GM21737 (cell line): ENCODE results near the gene SVEP1.
"Not testable (repeated sequence)": the region's sequence is repeated elsewhere in the genome, so short reads cannot be mapped to it uniquely, and the experiment has no call there.

Experiments used
- ATAC-seq: cut with Tn5 transposase; IDR thresholded peaks from one replicate; pipeline ENCODE4 v1.9.1; 2021; ENCODE audit warnings: mild to moderate bottlenecking, moderate library complexity; ENCODE audit not compliant: unreplicated experiment

SVEP1 gene

DNA sequence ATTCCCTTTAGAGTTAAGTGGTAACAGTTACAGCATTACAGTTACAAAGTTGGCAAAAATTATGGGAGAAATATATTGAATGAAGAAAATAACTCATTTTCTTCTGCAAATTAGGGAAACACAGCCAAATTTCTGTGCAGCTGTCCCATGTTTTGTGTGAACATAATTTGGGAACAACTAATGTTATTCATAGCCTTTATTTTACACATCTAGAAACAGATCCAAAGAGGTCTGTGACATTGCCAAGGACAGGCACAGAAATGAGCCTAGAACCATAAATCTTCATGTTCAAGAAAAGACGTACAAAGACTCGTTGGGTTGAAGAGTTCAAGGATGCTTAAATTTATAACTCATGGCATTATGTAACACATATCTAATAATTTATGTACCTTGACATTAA is 127.8 kb downstream of the SVEP1 start:
- no peak for ATAC-seq

DNA sequence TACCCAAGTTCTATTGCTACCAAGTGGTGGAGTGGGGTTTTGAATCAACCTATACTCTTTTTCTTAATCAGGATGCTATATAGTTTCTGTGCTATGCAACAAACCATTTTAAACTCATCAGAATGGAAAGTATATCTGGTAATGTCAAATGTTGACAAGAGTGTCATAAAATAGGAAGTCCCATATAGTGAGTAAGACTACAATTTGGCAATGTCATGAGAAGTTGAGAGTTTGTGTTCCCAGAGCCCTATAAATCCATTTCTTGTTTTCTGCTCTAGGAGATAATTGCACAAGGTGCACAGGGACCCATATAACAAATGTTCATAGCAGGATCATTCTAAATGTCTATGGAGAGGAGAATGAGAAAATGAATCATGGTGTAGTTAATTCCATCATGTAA is 132.1 kb downstream of the SVEP1 start:
- ATAC-seq = no peak

GRCh38 chr9:110446171-110446570 is 133.4 kb downstream of the SVEP1 start:
- no peak for ATAC-seq

DNA sequence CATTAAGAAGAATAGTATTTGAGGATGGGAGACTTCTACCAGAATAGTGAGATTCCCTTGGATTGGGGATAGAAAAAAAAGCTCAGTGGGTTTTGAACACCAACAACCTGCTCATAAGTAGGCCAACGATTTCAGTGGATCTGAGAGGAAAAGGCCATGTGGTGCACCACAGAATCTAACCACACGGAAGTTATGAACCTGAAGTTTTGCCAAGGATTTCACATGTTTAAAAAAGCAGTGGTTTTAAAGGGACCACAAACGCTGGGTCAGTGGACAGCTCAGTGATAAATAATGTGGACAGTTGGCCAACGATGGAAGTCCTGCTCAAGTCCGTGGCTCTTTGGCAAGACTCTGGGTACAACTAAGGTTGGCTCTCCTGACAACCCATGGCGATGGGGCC is 134.6 kb downstream of the SVEP1 start:
- ATAC-seq = no peak

- no peak for ATAC-seq
These were observed 135.7 kb downstream of the SVEP1 start for GRCh38 chr9:110443866-110444220.

- no peak for ATAC-seq
These were observed 136.2 kb downstream of the SVEP1 start for GRCh38 chr9:110443146-110443865.

DNA sequence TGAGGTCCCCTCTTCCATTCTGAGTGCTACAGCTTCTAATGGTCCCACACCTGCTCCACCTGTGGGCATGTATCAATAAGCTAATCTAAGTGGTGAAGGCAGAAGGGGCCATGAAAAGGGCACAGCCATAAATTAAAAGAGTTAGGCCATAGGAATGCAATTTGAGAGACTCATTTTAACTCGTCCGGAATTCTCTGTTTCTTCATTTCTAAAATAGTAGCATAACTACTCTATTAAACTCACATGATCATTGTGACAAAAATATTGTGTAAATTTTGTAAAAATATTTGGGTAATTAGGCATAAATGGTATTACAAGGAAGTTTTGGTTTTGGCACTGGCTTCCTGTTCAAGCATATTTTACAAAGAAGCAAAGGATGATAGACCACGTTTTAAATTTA is 138.7 kb downstream of the SVEP1 start:
- no peak for ATAC-seq

DNA sequence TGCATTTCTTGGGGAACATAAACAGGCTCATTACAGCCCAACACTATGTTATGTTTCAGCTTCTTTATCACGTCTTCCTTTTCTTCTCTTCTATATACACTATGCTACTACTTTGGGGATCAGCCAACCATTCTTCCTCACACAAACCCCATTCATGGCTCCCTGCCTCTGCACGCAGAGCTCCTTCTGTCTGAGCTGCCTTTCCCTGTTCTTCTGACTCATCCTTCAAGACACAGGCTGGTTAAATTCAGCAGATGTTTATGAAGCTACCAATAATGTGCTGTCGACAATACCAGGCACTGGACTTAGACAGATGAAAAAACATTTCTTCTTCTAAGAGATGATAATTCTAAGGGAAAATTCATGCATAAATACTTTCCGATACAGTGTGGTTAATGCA is 139.4 kb downstream of the SVEP1 start:
- no peak for ATAC-seq

GRCh38 chr9:110432253-110432652 is 147.3 kb downstream of the SVEP1 start:
- no peak for ATAC-seq

DNA sequence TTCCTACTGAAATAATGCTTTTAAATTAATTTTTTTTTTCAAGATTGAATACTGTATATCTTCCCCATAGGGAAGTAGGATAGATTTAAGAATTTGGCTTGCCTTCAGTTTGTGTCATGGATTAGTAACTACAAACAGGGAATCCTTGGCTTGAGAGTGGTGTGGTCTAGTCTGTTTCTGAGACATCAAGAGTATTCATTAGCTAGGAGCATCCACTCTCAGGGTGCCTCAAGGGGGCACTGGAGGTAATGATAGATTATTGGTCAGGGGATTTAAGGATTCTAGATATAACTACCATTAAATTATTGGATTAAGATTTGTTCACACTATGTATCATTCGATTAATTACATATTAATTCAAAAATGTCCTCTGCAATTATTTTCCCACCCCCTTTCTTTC is 150.1 kb downstream of the SVEP1 start:
- no peak for ATAC-seq

DNA sequence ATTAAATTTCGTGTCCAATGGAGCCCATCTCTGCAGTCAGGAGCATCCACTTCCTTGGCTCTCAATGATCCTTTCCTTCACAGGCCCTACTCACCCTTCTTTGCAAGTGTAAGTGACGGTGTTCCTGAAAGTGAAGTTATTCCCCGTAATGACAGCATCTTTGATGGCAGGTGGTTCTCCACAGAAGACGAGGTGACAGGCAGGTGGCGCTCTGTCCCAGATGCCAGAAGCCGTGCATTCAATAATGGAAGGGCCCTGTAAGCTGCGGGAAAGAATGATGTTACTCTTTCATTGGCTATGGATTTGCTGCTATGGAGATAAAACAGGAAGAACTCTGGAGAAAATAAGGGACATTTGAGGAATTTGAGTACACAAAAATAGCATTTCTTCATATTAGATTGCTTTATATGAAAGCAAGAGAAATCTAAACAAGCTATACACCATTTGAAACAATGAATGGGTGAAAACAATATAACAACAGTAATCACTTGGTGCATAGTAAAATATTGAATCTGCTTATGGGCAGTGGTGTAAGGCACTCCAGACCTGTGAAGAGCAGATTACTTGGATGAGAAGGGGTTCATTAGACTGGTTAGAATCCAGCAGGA is 151.9 kb downstream of the SVEP1 start:
- ATAC-seq = no peak

DNA sequence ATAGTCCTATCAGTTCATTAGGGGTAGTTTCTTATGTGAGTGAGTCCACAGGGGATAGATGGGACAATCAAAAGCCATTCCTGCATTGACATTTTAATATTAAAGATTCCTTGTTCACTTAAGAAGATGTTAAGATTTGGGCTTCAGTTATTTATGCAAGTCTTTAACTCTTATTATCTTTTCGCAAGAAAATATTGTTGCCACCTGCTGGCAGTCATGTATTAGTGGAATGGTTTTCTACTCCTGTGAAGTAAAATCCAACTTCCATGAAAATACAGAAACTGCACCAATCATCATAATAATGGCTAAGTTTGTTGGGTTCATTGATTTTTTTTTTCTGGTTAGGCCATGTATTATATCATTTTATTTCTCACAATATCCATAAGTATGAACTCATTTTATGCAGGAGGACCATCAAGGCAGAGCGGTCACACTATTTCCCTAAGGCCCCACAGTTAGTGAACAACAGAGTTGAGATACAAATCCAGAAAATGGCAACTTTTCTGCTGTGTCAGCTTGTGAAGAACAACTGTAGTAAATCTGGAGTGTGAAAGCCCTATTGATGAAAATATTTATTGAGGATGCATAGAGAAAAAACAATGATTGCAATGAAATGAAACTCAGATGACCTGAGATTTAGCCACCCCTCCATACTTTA is 153.4 kb downstream of the SVEP1 start:
- no peak for ATAC-seq

GRCh38 chr9:110414471-110414870 is 165.1 kb downstream of the SVEP1 start:
- ATAC-seq = no peak

GRCh38 chr9:110410961-110411360 is 168.6 kb downstream of the SVEP1 start:
- ATAC-seq = no peak

- no peak for ATAC-seq
These were observed 170.9 kb downstream of the SVEP1 start for GRCh38 chr9:110408598-110408997.

- ATAC-seq = no peak
These were observed 173.6 kb downstream of the SVEP1 start for GRCh38 chr9:110405858-110406443.

DNA sequence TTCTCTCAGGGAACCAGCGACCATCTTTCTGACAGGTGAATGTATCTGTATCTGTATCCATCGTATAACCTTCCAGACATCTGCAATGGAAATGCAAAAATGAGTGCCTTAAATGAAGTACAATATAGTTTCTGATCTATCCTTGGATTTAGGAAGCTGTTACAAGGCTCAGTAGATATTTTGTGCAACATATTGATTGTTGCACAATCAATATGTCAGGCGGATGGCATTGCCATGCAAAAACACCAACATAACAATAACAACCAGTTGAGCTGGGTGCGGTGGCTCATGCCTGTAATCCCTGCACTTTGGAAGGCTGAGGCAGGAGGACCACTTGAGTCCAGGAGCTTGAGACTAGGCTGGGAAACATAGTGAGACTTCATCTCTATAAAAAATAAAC is 175.1 kb downstream of the SVEP1 start:
- no peak for ATAC-seq

GRCh38 chr9:110399983-110400382 is 179.6 kb downstream of the SVEP1 start:
- no peak for ATAC-seq

- ATAC-seq = not testable (repeated sequence)
These were observed 180.5 kb downstream of the SVEP1 start for GRCh38 chr9:110398992-110399391.

GRCh38 chr9:110391826-110392485 is 187.6 kb downstream of the SVEP1 start:
- no peak for ATAC-seq

- ATAC-seq = no peak
These were observed 190.3 kb downstream of the SVEP1 start for GRCh38 chr9:110389148-110389750.
